SU-DHL-6 (cell line): Measurements from ENCODE around the gene GALNT10.

Source experiments
- H2AFZ ChIP-seq: fragments of 200-600 bp; sonication (generic); 2 replicates; pipeline ENCODE4 v1.6.1; 2014; ENCODE audit warnings: low read depth, mild to moderate bottlenecking, moderate library complexity, mixed read lengths, antibody characterized with exemption, low read length; ENCODE audit not compliant: severe bottlenecking
- H3F3A ChIP-seq: fragments of 200-600 bp; shearing (Covaris generic); 2 replicates; pipeline ENCODE4 v1.6.0; 2016; ENCODE audit warnings: antibody characterized with exemption, mild to moderate bottlenecking; ENCODE audit not compliant: insufficient read depth
- H3K27ac ChIP-seq: fragments of 200-600 bp; sonication (generic); 2 replicates; pipeline ENCODE4 v1.5.1; 2016; ENCODE audit warnings: low read depth, mild to moderate bottlenecking, low read length, moderate library complexity, mixed read lengths
- H3K27me3 ChIP-seq: fragments of 200-600 bp; sonication (generic), shearing (Covaris generic); 2 replicates; pipeline ENCODE4 v1.6.0; 2014; ENCODE audit warnings: mild to moderate bottlenecking, low read length
- H3K36me3 ChIP-seq: fragments of 200-600 bp; sonication (generic); 2 replicates; pipeline ENCODE4 v1.6.1; 2014; ENCODE audit warnings: mild to moderate bottlenecking, low read length, mixed read lengths
- H3K4me2 ChIP-seq: fragments of 300-600, 200-600 bp; shearing (Covaris generic), sonication (generic); 2 replicates; pipeline ENCODE4 v1.6.0; 2014; ENCODE audit warnings: low read length, low read depth, mild to moderate bottlenecking; ENCODE audit not compliant: poor library complexity, severe bottlenecking
- H3K4me3 ChIP-seq: fragments of 200-600 bp; sonication (generic); 2 replicates; pipeline ENCODE4 v1.5.1; 2014; ENCODE audit warnings: antibody characterized with exemption, low read length, mild to moderate bottlenecking, mixed read lengths; ENCODE audit not compliant: insufficient read depth, poor library complexity, severe bottlenecking
- H3K79me2 ChIP-seq: fragments of 200-600 bp; sonication (generic); 2 replicates; pipeline ENCODE4 v1.6.1; 2014; ENCODE audit warnings: mild to moderate bottlenecking, low read length, moderate library complexity; ENCODE audit not compliant: insufficient read depth
- H3K9ac ChIP-seq: fragments of 200-600 bp; sonication (generic); 2 replicates; pipeline ENCODE4 v1.7.0; 2014; ENCODE audit warnings: mild to moderate bottlenecking, low read length
- H3K9me2 ChIP-seq: fragments of 200-600 bp; sonication (generic); replicated peaks from 2 replicates; pipeline ENCODE4 v1.6.1; 2014; ENCODE audit warnings: low read length; ENCODE audit not compliant: insufficient read depth
- H3K9me3 ChIP-seq: fragments of 200-600 bp; sonication (generic); 2 replicates; pipeline ENCODE4 v1.6.1; 2014; ENCODE audit warnings: low read length, mixed read lengths; ENCODE audit not compliant: insufficient read depth
- H4K20me1 ChIP-seq: fragments of 200-600 bp; sonication (generic); 2 replicates; pipeline ENCODE4 v1.6.1; 2014; ENCODE audit warnings: low read depth, mild to moderate bottlenecking, antibody characterized with exemption, low read length, moderate library complexity, mixed read lengths
- CTCF ChIP-seq: fragments of 200-600 bp; sonication (generic); IDR thresholded peaks from one replicate; pipeline ENCODE4 v1.5.1; 2017; ENCODE audit warnings: antibody characterized with exemption, mild to moderate bottlenecking, low read length, moderate library complexity; ENCODE audit not compliant: insufficient read depth, poor library complexity, severe bottlenecking
- EZH2phosphoT487 ChIP-seq: fragments of 200-600 bp; sonication (generic), shearing (Covaris generic); conservative IDR thresholded peaks from 2 replicates; pipeline ENCODE4 v1.6.1; 2018; ENCODE audit warnings: mild to moderate bottlenecking, antibody characterized with exemption, low read length, moderate library complexity, mixed read lengths

The GALNT10 gene

GRCh38 chr5:154329519-154330040, 139.0 kb downstream of the GALNT10 start:
- H3K9ac ChIP-seq = no peak overlapping the region

GRCh38 chr5:154330097-154330667, 139.6 kb downstream of the GALNT10 start:
- no peak overlapping the region for H3K4me3 ChIP-seq
- H3K36me3 ChIP-seq = no peaks in the 10 kb centered on the region
- no peaks in the 10 kb centered on the region for H4K20me1 ChIP-seq
- TF ChIP-seq EZH2phosphoT487 = no peak
- TF ChIP-seq CTCF = no peak
- H3F3A ChIP-seq = no peaks in the 10 kb centered on the region
- no peak overlapping the region for H3K27ac ChIP-seq
- H2AFZ ChIP-seq = no peak overlapping the region
- no peak overlapping the region for H3K9ac ChIP-seq
- H3K27me3 ChIP-seq = no peaks in the 10 kb centered on the region
- no peak overlapping the region for H3K4me2 ChIP-seq
- no peaks in the 10 kb centered on the region for H3K9me2 ChIP-seq
- H3K9me3 ChIP-seq = no peaks in the 10 kb centered on the region
- no peaks in the 10 kb centered on the region for H3K79me2 ChIP-seq

More at GRCh38 chr5:154329519-154330040, 139.0 kb downstream of the GALNT10 start:
- Histone ChIP-seq H3F3A (no peaks in the 10 kb centered on the region), H4K20me1 (no peaks in the 10 kb centered on the region), H2AFZ (no peak overlapping the region), H3K27me3 (no peaks in the 10 kb centered on the region), H3K4me2 (no peak overlapping the region), H3K79me2 (no peaks in the 10 kb centered on the region), H3K9me3 (no peaks in the 10 kb centered on the region), H3K27ac (no peak overlapping the region), H3K4me3 (no peak overlapping the region), H3K9me2 (no peaks in the 10 kb centered on the region), H3K36me3 (no peaks in the 10 kb centered on the region)
- TF ChIP-seq CTCF = no peak
- TF ChIP-seq EZH2phosphoT487 = no peak

- no peak overlapping the region for H3K27ac ChIP-seq
- no peak overlapping the region for H3K4me3 ChIP-seq
- H3K9me2 ChIP-seq = no peaks in the 10 kb centered on the region
- H4K20me1 ChIP-seq = no peaks in the 10 kb centered on the region
- TF ChIP-seq CTCF = no peak
- no peak for TF ChIP-seq EZH2phosphoT487
- H3K9ac ChIP-seq = no peak overlapping the region
- H3K4me2 ChIP-seq = no peak overlapping the region
- no peaks in the 10 kb centered on the region for H3F3A ChIP-seq
- H3K27me3 ChIP-seq = no peaks in the 10 kb centered on the region
- H3K79me2 ChIP-seq = no peaks in the 10 kb centered on the region
- H2AFZ ChIP-seq = no peak overlapping the region
- no peaks in the 10 kb centered on the region for H3K9me3 ChIP-seq
- H3K36me3 ChIP-seq = no peaks in the 10 kb centered on the region
These were observed 140.7 kb downstream of the GALNT10 start for GRCh38 chr5:154331232-154331631.
